ACC112 (cell line): ENCODE measurements around the gene TMEM115.

Experiments
- H2AFZ ChIP-seq: fragments of 200-600 bp; sonication (generic); one replicate; pipeline ENCODE4 v1.6.0; 2017; ENCODE audit warnings: antibody characterized with exemption, low read length; ENCODE audit not compliant: unreplicated experiment
- H3K27ac ChIP-seq: fragments of 200-600 bp; sonication (generic); 2 replicates; pipeline ENCODE4 v1.5.1; 2014; ENCODE audit warnings: low read depth, mild to moderate bottlenecking, antibody characterized with exemption, low read length, moderate library complexity
- H3K27me3 ChIP-seq: fragments of 200-600 bp; sonication (generic); 2 replicates; pipeline ENCODE4 v1.6.1; 2014; ENCODE audit warnings: mild to moderate bottlenecking, antibody characterized with exemption, low read length, moderate library complexity, mixed read lengths; ENCODE audit not compliant: insufficient read depth
- H3K36me3 ChIP-seq: fragments of 200-600 bp; sonication (generic); 2 replicates; pipeline ENCODE4 v1.6.1; 2016; ENCODE audit warnings: mild to moderate bottlenecking, antibody characterized with exemption, low read length, moderate library complexity, mixed read lengths; ENCODE audit not compliant: insufficient read depth
- H3K4me1 ChIP-seq: fragments of 200-600 bp; sonication (generic); one replicate; pipeline ENCODE4 v1.6.1; 2016; ENCODE audit warnings: low read length, mixed read lengths; ENCODE audit not compliant: insufficient read depth, unreplicated experiment, control insufficient read depth
- H3K4me3 ChIP-seq: fragments of 200-600 bp; sonication (generic); 2 replicates; pipeline ENCODE4 v1.5.1; 2014; ENCODE audit warnings: mild to moderate bottlenecking, low read depth, low read length
- H3K79me2 ChIP-seq: fragments of 200-600 bp; sonication (generic); one replicate; pipeline ENCODE4 v1.6.0; 2016; ENCODE audit warnings: low read length; ENCODE audit not compliant: control insufficient read depth, unreplicated experiment, insufficient read depth

The TMEM115 gene

GRCh38 chr3:50340448-50341329, 18.6 kb downstream of the TMEM115 start, which contains the start of gene RASSF1:
TSS of gene RASSF1 (minus strand) at chr3:50340836. CDS start at chr3:50340805, 31 bp downstream.
- H3K79me2 ChIP-seq, result peaks cover 41% of the 10 kb centered on the region
- no peaks in the 10 kb centered on the region for H3K27me3 ChIP-seq
- peak within 1 kb of the TSS; percentile 72 for H3K27ac ChIP-seq
- H3K4me3 ChIP-seq, result peak within 1 kb of the TSS; percentile 94
- peak within 1 kb of the TSS; percentile 49 for H2AFZ ChIP-seq
- H3K4me1 ChIP-seq, result peaks cover 23% of the 10 kb centered on the region
- H3K36me3 ChIP-seq, result no peaks in the 10 kb centered on the region; the same call in 1 of the 2 replicates

GRCh38 chr3:50340147-50340447, 19.2 kb downstream of the TMEM115 start:
- H3K27me3 ChIP-seq, result no peaks in the 10 kb centered on the region
- H3K79me2 ChIP-seq, result peaks cover 47% of the 10 kb centered on the region
- peak overlapping the region; percentile 72 for H3K27ac ChIP-seq
- peak overlapping the region; percentile 45 for H2AFZ ChIP-seq
- H3K4me1 ChIP-seq, result peaks cover 26% of the 10 kb centered on the region
- H3K36me3 ChIP-seq, result no peaks in the 10 kb centered on the region; the same call in 1 of the 2 replicates
- peak overlapping the region; percentile 94 for H3K4me3 ChIP-seq

- no peaks in the 10 kb centered on the region; the same call in 1 of the 2 replicates for H3K36me3 ChIP-seq
- H3K27ac ChIP-seq, result peak overlapping the region; percentile 72
- no peaks in the 10 kb centered on the region for H3K27me3 ChIP-seq
- peaks cover 52% of the 10 kb centered on the region for H3K79me2 ChIP-seq
- H2AFZ ChIP-seq, result peak overlapping the region; percentile 45
- H3K4me1 ChIP-seq, result peaks cover 31% of the 10 kb centered on the region
- peak overlapping the region; percentile 94 for H3K4me3 ChIP-seq
These were observed 19.7 kb downstream of the TMEM115 start for GRCh38 chr3:50339485-50340146.

GRCh38 chr3:50338965-50339364, 20.4 kb downstream of the TMEM115 start:
- Histone ChIP-seq H2AFZ (no peak overlapping the region), H3K27ac (peak overlapping the region; percentile 60), H3K36me3 (no peaks in the 10 kb centered on the region; the same call in 1 of the 2 replicates), H3K4me3 (peak overlapping the region; percentile 94), H3K79me2 (peaks cover 59% of the 10 kb centered on the region), H3K27me3 (no peaks in the 10 kb centered on the region), H3K4me1 (peaks cover 38% of the 10 kb centered on the region)

DNA sequence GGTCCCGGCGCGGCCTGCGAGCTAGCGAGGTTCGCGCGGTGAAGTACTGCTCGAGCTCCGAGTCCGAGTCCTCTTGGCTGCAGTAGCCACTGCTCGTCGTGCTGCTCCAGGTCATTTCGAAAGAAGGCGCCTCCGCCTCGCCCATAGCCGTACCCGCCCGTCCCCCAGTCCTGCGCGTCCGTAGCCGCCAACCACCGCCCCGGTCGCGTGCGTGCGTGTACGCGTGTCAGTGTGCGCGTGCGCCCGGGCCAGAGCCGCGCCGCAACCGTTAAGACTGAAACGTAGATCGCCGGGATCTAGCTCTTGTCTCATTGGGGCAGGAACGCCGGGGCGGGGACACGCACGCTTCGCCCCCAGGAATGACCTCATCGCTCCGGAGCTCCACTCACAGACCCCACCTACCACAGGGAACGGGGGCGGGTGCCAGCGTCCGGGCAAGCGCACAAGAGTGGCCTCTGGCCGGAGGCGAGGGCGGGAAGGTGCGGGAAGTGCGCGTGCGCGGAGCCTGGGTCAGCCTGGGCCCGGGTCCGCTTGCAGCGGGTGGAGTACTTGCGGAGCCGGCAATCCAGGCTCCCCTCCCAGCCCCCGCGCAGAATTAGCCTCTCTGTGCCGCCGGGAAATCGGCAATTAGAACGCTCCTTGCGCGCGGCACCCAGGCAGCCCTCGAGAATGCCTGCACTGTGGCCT, 22.0 kb downstream of the TMEM115 start:
- H3K36me3 ChIP-seq, result no peaks in the 10 kb centered on the region; the same call in 1 of the 2 replicates
- H3K27ac ChIP-seq, result peak overlapping the region; percentile 93
- H3K79me2 ChIP-seq, result peaks cover 75% of the 10 kb centered on the region
- no peaks in the 10 kb centered on the region for H3K27me3 ChIP-seq
- H2AFZ ChIP-seq, result no peak overlapping the region
- peaks cover 46% of the 10 kb centered on the region for H3K4me1 ChIP-seq
- H3K4me3 ChIP-seq, result peak overlapping the region; percentile 94

- Histone ChIP-seq H3K27ac (peak overlapping the region; percentile 93), H3K27me3 (no peaks in the 10 kb centered on the region), H3K36me3 (peaks cover 6% of the 10 kb centered on the region; the same call in 1 of the 2 replicates), H3K4me1 (peaks cover 43% of the 10 kb centered on the region), H2AFZ (no peak overlapping the region), H3K79me2 (peaks cover 82% of the 10 kb centered on the region), H3K4me3 (peak overlapping the region; percentile 94)
These were observed 22.7 kb downstream of the TMEM115 start for GRCh38 chr3:50336452-50337174.

DNA sequence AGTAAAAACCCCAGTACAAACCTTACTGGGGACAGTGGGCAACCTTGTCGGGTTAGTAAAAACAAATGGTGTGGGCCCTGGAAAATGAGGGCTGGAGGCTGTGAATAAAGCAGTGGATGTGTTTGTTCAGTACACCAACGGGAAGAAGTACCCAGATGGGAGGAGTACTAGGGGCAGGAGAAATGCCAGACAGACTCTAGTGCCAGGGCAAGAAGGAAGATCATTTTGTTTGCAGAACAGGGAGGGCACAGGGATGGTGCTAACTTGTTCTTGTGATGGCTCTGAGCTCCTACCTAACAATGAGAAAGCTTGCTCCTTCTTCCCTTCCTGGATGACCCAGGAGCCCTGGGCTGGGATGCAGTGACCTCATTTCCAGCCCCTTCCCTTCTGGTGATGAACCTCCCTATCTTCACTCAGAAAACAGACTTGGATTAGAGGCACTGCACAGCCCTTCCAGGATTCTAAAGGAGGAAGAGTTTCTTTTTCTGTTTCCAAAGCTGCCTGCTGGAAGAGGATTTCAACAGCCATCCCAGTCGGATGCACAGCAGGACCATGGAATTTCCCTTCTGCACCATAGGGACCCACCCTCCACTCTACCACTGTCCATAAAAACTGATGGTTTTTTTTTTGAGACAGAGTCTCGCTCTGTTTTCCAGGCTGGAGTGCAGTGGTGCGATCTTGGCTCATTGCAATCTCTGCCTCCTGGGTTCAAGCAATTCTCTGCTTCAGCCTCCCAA, 24.8 kb downstream of the TMEM115 start:
- Histone ChIP-seq H3K27ac (peak overlapping the region; percentile 93), H2AFZ (no peak overlapping the region), H3K27me3 (no peaks in the 10 kb centered on the region), H3K79me2 (peaks cover 74% of the 10 kb centered on the region), H3K36me3 (peaks cover 19% of the 10 kb centered on the region; the same call in 1 of the 2 replicates), H3K4me1 (peaks cover 39% of the 10 kb centered on the region), H3K4me3 (peak overlapping the region; percentile 94)

GRCh38 chr3:50333744-50334328, 25.5 kb downstream of the TMEM115 start:
- H2AFZ ChIP-seq, result no peak overlapping the region
- H3K79me2 ChIP-seq, result peaks cover 69% of the 10 kb centered on the region
- no peaks in the 10 kb centered on the region for H3K27me3 ChIP-seq
- peak overlapping the region; percentile 93 for H3K27ac ChIP-seq
- H3K4me3 ChIP-seq, result peak overlapping the region; percentile 94
- H3K36me3 ChIP-seq, result peaks cover 19% of the 10 kb centered on the region; the same call in 1 of the 2 replicates
- H3K4me1 ChIP-seq, result peaks cover 34% of the 10 kb centered on the region

- peaks cover 19% of the 10 kb centered on the region; the same call in 1 of the 2 replicates for H3K36me3 ChIP-seq
- peaks cover 63% of the 10 kb centered on the region for H3K79me2 ChIP-seq
- H2AFZ ChIP-seq, result no peak overlapping the region
- H3K4me3 ChIP-seq, result no peak overlapping the region
- H3K4me1 ChIP-seq, result peaks cover 31% of the 10 kb centered on the region
- no peak overlapping the region for H3K27ac ChIP-seq
- no peaks in the 10 kb centered on the region for H3K27me3 ChIP-seq
These were observed 27.9 kb downstream of the TMEM115 start for GRCh38 chr3:50331364-50331907.
